H1 (cell line): ENCODE data around the gene PKP1. TPM values are rescaled to one million over a fixed set of nuclear protein-coding genes. Genes with fewer than 3 reads are reported as not detected.

Source experiments
- CTCF ChIA-PET: fragments of 300-600 bp; sonication (Branson Sonifier 250); formaldehyde crosslinking; loops from one replicate; lab custom pipeline; 2021; ENCODE audit not compliant: partially characterized antibody; lab: Charles Lee
- POLR2A ChIA-PET: fragments of 300-600 bp; sonication (Branson Sonifier 250); formaldehyde crosslinking; loops from one replicate; lab custom pipeline; 2021; ENCODE audit warnings: inconsistent platforms; ENCODE audit not compliant: partially characterized antibody; lab: Charles Lee
- DNase-seq, 2 experiments: peaks; one replicate each; pipeline versions ENCODE4 v3.0.0 to v3.0.0-alpha.2; 2010 to 2022; ENCODE audit warnings: low spot score in 2 of 2, low read depth in 1 of 2, mixed read lengths in 1 of 2
- FAIRE-seq: peaks from 2 replicates; lab custom pipeline; 2011; peaks lifted over from hg19 to GRCh38; lab: Jason Lieb, UNC
- H2AFZ ChIP-seq: 2 replicates; pipeline ENCODE4 v1.8.1; 2012; ENCODE audit warnings: low read length, inconsistent platforms
- H2AK5ac ChIP-seq: 2 replicates; pipeline ENCODE4 v1.6.1; 2013; ENCODE audit warnings: low read depth, low read length
- H2BK120ac ChIP-seq: replicated peaks from 2 replicates; pipeline ENCODE3; 2013; ENCODE audit warnings: low read depth, low read length, inconsistent platforms
- H2BK12ac ChIP-seq: 2 replicates; pipeline ENCODE4 v1.6.1; 2013; ENCODE audit warnings: low read depth, low read length
- H2BK15ac ChIP-seq: 2 replicates; pipeline ENCODE4 v1.6.1; 2013; ENCODE audit warnings: low read length
- H2BK20ac ChIP-seq: 2 replicates; pipeline ENCODE4 v1.6.1; 2013; ENCODE audit warnings: low read length
- H2BK5ac ChIP-seq: 2 replicates; pipeline ENCODE4 v1.6.1; 2013; ENCODE audit warnings: low read depth, low read length
- H3K14ac ChIP-seq: 2 replicates; pipeline ENCODE4 v1.6.1; 2013; ENCODE audit warnings: inconsistent platforms; ENCODE audit not compliant: insufficient read length
- H3K18ac ChIP-seq: 2 replicates; pipeline ENCODE4 v1.6.1; 2013; ENCODE audit warnings: low read length; ENCODE audit errors: extremely low read depth
- H3K23ac ChIP-seq: 2 replicates; pipeline ENCODE4 v1.6.1; 2013; ENCODE audit warnings: inconsistent platforms; ENCODE audit not compliant: insufficient read length
- H3K23me2 ChIP-seq: 2 replicates; pipeline ENCODE4 v1.6.1; 2013; ENCODE audit warnings: low read depth, low read length
- H3K27ac ChIP-seq: 2 replicates; pipeline ENCODE4 v1.6.1; 2011; ENCODE audit warnings: low read depth, low read length, inconsistent platforms
- H3K27me3 ChIP-seq, 4 experiments: replicated peaks in 1 of 4; 1 replicate in 1 of 4; 2 replicates in 3 of 4; pipeline versions ENCODE4 v1.6.1 to v1.8.1; 2011 to 2013; ENCODE audit warnings: low read length in 3 of 4, mild to moderate bottlenecking in 3 of 4, inconsistent platforms in 2 of 4, mixed read lengths in 2 of 4, moderate library complexity in 1 of 4; ENCODE audit not compliant: control insufficient read depth in 3 of 4, insufficient read depth in 3 of 4; ENCODE audit errors: extremely low read depth in 1 of 4
- H3K36me3 ChIP-seq, 4 experiments: 2 replicates each; pipeline versions ENCODE4 v1.6.1 to v1.8.1; 2011 to 2013; ENCODE audit warnings: mild to moderate bottlenecking in 4 of 4, low read length in 3 of 4, moderate library complexity in 2 of 4, control low read depth in 1 of 4, inconsistent platforms in 1 of 4; ENCODE audit not compliant: insufficient read depth in 4 of 4, control insufficient read depth in 2 of 4
- H3K4ac ChIP-seq: replicated peaks from 2 replicates; pipeline ENCODE3; 2013; ENCODE audit warnings: low read length, low read depth, mixed read lengths, inconsistent platforms; ENCODE audit not compliant: insufficient read length
- H3K4me1 ChIP-seq, 4 experiments: replicated peaks in 1 of 4; 1 replicate in 1 of 4; 2 replicates in 3 of 4; pipeline versions ENCODE4 v1.6.1 to v1.8.1; 2011 to 2013; ENCODE audit warnings: low read length in 3 of 4, inconsistent platforms in 2 of 4, mixed read lengths in 1 of 4; ENCODE audit not compliant: insufficient read depth in 4 of 4, control insufficient read depth in 3 of 4
- H3K4me2 ChIP-seq, 2 experiments: 2 replicates each; pipeline versions ENCODE4 v1.6.1 to v1.8.1; 2011 to 2013; ENCODE audit warnings: low read depth in 2 of 2, low read length in 2 of 2, control low read depth in 1 of 2, inconsistent platforms in 1 of 2, mild to moderate bottlenecking in 1 of 2; ENCODE audit not compliant: insufficient read depth in 1 of 2
- H3K4me3 ChIP-seq, 4 experiments: fragments of 200-600, 300-600 bp in 1 of 4; sonication (generic), shearing (Covaris generic), sonication (Bioruptor Twin) in 1 of 4; 2 replicates each; pipeline versions ENCODE4 v1.5.1 to v1.8.1; 2011 to 2016; ENCODE audit warnings: low read length in 4 of 4, low read depth in 3 of 4, control low read depth in 2 of 4, inconsistent platforms in 2 of 4, mild to moderate bottlenecking in 2 of 4, mixed read lengths in 1 of 4, moderate library complexity in 1 of 4; ENCODE audit not compliant: insufficient read depth in 2 of 4; ENCODE audit errors: extremely low read depth in 1 of 4
- H3K56ac ChIP-seq: replicated peaks from 2 replicates; pipeline ENCODE3; 2013; ENCODE audit warnings: low read depth, mild to moderate bottlenecking, mixed read lengths, low read length, inconsistent platforms; ENCODE audit not compliant: insufficient read length
- H3K79me1 ChIP-seq: 2 replicates; pipeline ENCODE4 v1.6.1; 2013; ENCODE audit warnings: low read depth, low read length, control low read depth
- H3K79me2 ChIP-seq, 2 experiments: 2 replicates each; pipeline versions ENCODE4 v1.6.1 to v1.8.1; 2012 to 2013; ENCODE audit warnings: low read length in 2 of 2, mild to moderate bottlenecking in 2 of 2, inconsistent platforms in 1 of 2; ENCODE audit not compliant: insufficient read depth in 2 of 2, control insufficient read depth in 1 of 2
- H3K9ac ChIP-seq, 4 experiments: replicated peaks in 1 of 4; 1 replicate in 1 of 4; 2 replicates in 3 of 4; pipeline versions ENCODE4 v1.6.1 to v1.8.1; 2011 to 2013; ENCODE audit warnings: low read depth in 3 of 4, low read length in 3 of 4, control low read depth in 2 of 4, mild to moderate bottlenecking in 2 of 4, moderate library complexity in 2 of 4, inconsistent platforms in 1 of 4; ENCODE audit errors: extremely low read depth in 1 of 4
- H3K9me3 ChIP-seq, 2 experiments: 2 replicates each; pipeline versions ENCODE4 v1.6.1 to v1.8.1; 2012 to 2013; ENCODE audit warnings: mild to moderate bottlenecking in 2 of 2, moderate library complexity in 2 of 2, control low read depth in 1 of 2, inconsistent platforms in 1 of 2, low read depth in 1 of 2, low read length in 1 of 2, mixed read lengths in 1 of 2; ENCODE audit not compliant: insufficient read depth in 2 of 2
- H4K20me1 ChIP-seq, 2 experiments: replicated peaks in 1 of 2; 2 replicates each; pipeline versions ENCODE3 to v1.8.1; 2011 to 2013; ENCODE audit warnings: inconsistent platforms in 2 of 2, low read length in 2 of 2, mild to moderate bottlenecking in 1 of 2; ENCODE audit not compliant: insufficient read depth in 2 of 2, control insufficient read depth in 1 of 2
- H4K5ac ChIP-seq: 2 replicates; pipeline ENCODE4 v1.6.1; 2013; ENCODE audit warnings: low read length, low read depth, mixed read lengths, inconsistent platforms; ENCODE audit not compliant: insufficient read length
- H4K8ac ChIP-seq: 2 replicates; pipeline ENCODE4 v1.8.0; 2013; ENCODE audit warnings: mild to moderate bottlenecking, moderate library complexity, low read length, inconsistent platforms; ENCODE audit not compliant: insufficient read depth; ENCODE audit errors: extremely low read depth
- H4K91ac ChIP-seq: replicated peaks from 2 replicates; pipeline ENCODE3; 2013; ENCODE audit warnings: low read length, mixed read lengths, inconsistent platforms; ENCODE audit not compliant: insufficient read length
- BACH1 ChIP-seq: IDR thresholded peaks from 2 replicates; pipeline ENCODE4 v1.6.1; 2012; ENCODE audit warnings: low read length, improper control_type of control experiment
- CHD1 ChIP-seq: IDR thresholded peaks from 2 replicates; pipeline ENCODE4 v1.6.1; 2012; ENCODE audit warnings: low read depth, low read length, improper control_type of control experiment
- CREB1 ChIP-seq: IDR thresholded peaks from 2 replicates; pipeline ENCODE4 v1.6.1; 2012; ENCODE audit warnings: inconsistent platforms
- CTBP2 ChIP-seq: IDR thresholded peaks from 2 replicates; pipeline ENCODE4 v1.7.0; 2011; ENCODE audit warnings: borderline replicate concordance, mild to moderate bottlenecking, moderate library complexity, mixed read lengths, low read length; ENCODE audit not compliant: insufficient read depth, insufficient read length
- EP300 ChIP-seq, 2 experiments: IDR thresholded peaks; 1 replicate in 1 of 2; 2 replicates in 1 of 2; pipeline ENCODE4 v1.6.1; 2011 to 2012; ENCODE audit warnings: low read depth in 2 of 2, low read length in 2 of 2, mild to moderate bottlenecking in 2 of 2, borderline replicate concordance in 1 of 2, inconsistent platforms in 1 of 2, moderate library complexity in 1 of 2
- EZH2 ChIP-seq: fragments of 200-600 bp; sonication (generic); IDR thresholded peaks from 2 replicates; pipeline ENCODE4 v1.7.1; 2012; ENCODE audit warnings: low read depth, mild to moderate bottlenecking, moderate library complexity, low read length, inconsistent platforms; ENCODE audit not compliant: severe bottlenecking
- GTF2F1 ChIP-seq: IDR thresholded peaks from 2 replicates; pipeline ENCODE4 v1.6.1; 2012; ENCODE audit warnings: low read depth, low read length, improper control_type of control experiment, borderline replicate concordance
- JUND ChIP-seq: IDR thresholded peaks from 2 replicates; pipeline ENCODE4 v1.6.1; 2011; ENCODE audit warnings: mild to moderate bottlenecking, improper control_type of control experiment, low read length
- NRF1 ChIP-seq: IDR thresholded peaks from 2 replicates; pipeline ENCODE4 v1.6.1; 2011; ENCODE audit warnings: mild to moderate bottlenecking, low read depth, low read length, improper control_type of control experiment
- POLR2A ChIP-seq, 2 experiments: IDR thresholded peaks; 1 replicate in 1 of 2; 2 replicates in 1 of 2; pipeline ENCODE4 v1.6.1; 2011; ENCODE audit warnings: low read depth in 2 of 2, low read length in 2 of 2, mild to moderate bottlenecking in 2 of 2; ENCODE audit errors: control extremely low read depth in 1 of 2
- POLR2AphosphoS5 ChIP-seq: IDR thresholded peaks from 2 replicates; pipeline ENCODE4 v1.6.1; 2011; ENCODE audit warnings: low read depth, low read length
- POU5F1 ChIP-seq: IDR thresholded peaks from 2 replicates; pipeline ENCODE4 v1.6.1; 2011; ENCODE audit warnings: low read depth, mild to moderate bottlenecking, low read length, moderate library complexity
- RNF2 ChIP-seq: fragments of 200-900, 300-1000 bp; sonication (generic); IDR thresholded peaks from 2 replicates; pipeline ENCODE4 v1.7.1; 2016; ENCODE audit warnings: borderline replicate concordance, low read depth, mild to moderate bottlenecking, antibody characterized with exemption, low read length; ENCODE audit not compliant: poor library complexity, severe bottlenecking; ENCODE audit errors: missing control alignments
- TEAD4 ChIP-seq: IDR thresholded peaks from 2 replicates; pipeline ENCODE4 v1.6.1; 2012; ENCODE audit warnings: low read depth, low read length, inconsistent platforms, mixed read lengths
- WGBS, 2 experiments: shearing (Covaris generic) in 1 of 2; methylation state at CpG; one replicate each; pipeline versions ENCODE4 v1.1.6 to v1.1.7; 2013 to 2015; ENCODE audit warnings: low lambda C conversion rate in 2 of 2, mixed read lengths in 2 of 2, inconsistent platforms in 1 of 2, low coverage in 1 of 2, missing lambda C conversion rate in 1 of 2; ENCODE audit not compliant: insufficient replicate concordance in 2 of 2, insufficient coverage in 1 of 2, insufficient read length in 1 of 2; ENCODE audit errors: extremely low coverage in 1 of 2, missing lambda C conversion rate in 1 of 2; 5-methylcytosine and 5-hydroxymethylcytosine counted together
- polyA plus RNA-seq, 7 experiments: library from polyadenylated mRNA; depleted of rRNA in 3 of 7; stranded (reverse) in 5 of 7; unstranded in 2 of 7; fragments of >200 nt in 5 of 7; fragments of 200-250 nt in 2 of 7; gene quantifications; 1 replicate in 5 of 7; 2 replicates in 1 of 7; 4 replicates in 1 of 7; pipeline versions ENCODE4 v1.2.1 to v1.2.3, GENCODE V29; 2011 to 2013; ENCODE audit warnings: missing spikeins in 2 of 7, mixed read lengths in 2 of 7
- total RNA-seq: library from RNA; stranded (reverse); fragmentation: NEBNext Ultra II Directional; extraction: Animal tissue kit (Norgen Biotek cat#: 25700); gene quantifications from 2 replicates; pipeline ENCODE4 v1.2.1, GENCODE V29; 2021

The PKP1 gene
- total and polyA plus RNA-seq, 2 of the 8 experiments (the other 6 are each of a cell fraction or from before 2014, with no cell fraction given), result 0.21 to 0.95 TPM

DNA sequence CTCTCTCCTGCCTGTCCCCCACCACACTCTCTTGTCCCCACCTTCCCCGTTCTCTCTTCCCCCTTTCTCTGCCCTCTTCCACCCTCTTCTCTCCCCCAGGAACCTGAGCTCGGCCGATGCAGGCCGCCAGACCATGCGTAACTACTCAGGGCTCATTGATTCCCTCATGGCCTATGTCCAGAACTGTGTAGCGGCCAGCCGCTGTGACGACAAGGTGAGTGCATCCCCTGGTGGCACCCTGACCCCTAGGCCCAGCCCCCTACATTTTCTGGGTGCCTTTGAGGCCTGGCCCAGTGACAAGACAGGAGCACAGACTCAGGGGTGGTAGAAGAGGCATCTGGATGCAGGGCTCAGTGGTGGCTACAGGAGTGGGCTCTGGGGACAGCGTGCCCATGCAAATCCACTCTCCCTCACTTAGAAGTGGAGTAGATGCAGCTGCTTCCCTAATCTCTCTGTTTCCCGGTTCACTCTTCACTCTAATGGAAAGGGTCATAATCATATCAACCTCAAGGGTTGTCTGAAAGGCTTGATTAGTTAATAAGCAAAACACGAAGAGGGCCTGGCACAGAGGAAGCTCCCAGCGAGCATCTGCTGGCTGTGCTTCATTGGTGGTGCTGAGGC is 37.0 kb downstream of the PKP1 start:
- Histone ChIP-seq H3K56ac (no peak overlapping the region), H2AFZ (no peak overlapping the region), H3K4me3 (no peak overlapping the region), H4K5ac (no peak overlapping the region), H2AK5ac (no peak overlapping the region), H3K27me3 (no peaks in the 10 kb centered on the region; a peak in 1 of 7 replicates), H4K8ac (no peak overlapping the region), H3K9ac (no peak overlapping the region), H3K4ac (no peak overlapping the region), H4K91ac (no peak overlapping the region), H3K9me3 (no peaks in the 10 kb centered on the region), H3K79me1 (no peaks in the 10 kb centered on the region), H3K79me2 (no peaks in the 10 kb centered on the region), H2BK20ac (no peak overlapping the region), H3K23me2 (no peaks in the 10 kb centered on the region; the same call in 1 of the 2 replicates), H3K23ac (no peak overlapping the region), H3K4me2 (no peak overlapping the region), H3K27ac (no peak overlapping the region), H3K36me3 (no peaks in the 10 kb centered on the region), H2BK5ac (no peak overlapping the region), H4K20me1 (no peaks in the 10 kb centered on the region), H3K4me1 (no peaks in the 10 kb centered on the region), H2BK12ac (peak overlapping the region; percentile 17; the same call in 1 of the 2 replicates), H2BK15ac (no peak overlapping the region), H2BK120ac (no peak overlapping the region), H3K18ac (no peak overlapping the region), H3K14ac (no peak overlapping the region)
- DNase-seq (no peak), FAIRE-seq (no peak)
- CTCF ChIA-PET, result interaction anchor here (0.6 to 13.6 kb wide), 8 partner anchors 9 to 1561 kb away, joined by 3 to 151 read pairs (median 4); no protein-coding TSS in a partner anchor
- POLR2A ChIA-PET, result no interaction called here
- WGBS, 2 experiments, result 89% methylated on average over 10 of the region's 12 CpGs; no CpG with 5 or more reads in 1 of the 2 experiments
- TF ChIP-seq RNF2 (no peak), EZH2 (no peak), POU5F1 (no peak), GTF2F1 (no peak), JUND (no peak), POLR2A (IDR thresholded peaks at IDR 0.05; ENCODE audit: control extremely low read depth in 1 of 2, low read depth in 2 of 2, low read length in 2 of 2) (no peak), EP300 (IDR thresholded peaks at IDR 0.05; ENCODE audit: borderline replicate concordance in 1 of 2, low read depth in 2 of 2, low read length in 2 of 2) (no peak), CREB1 (no peak), BACH1 (no peak), POLR2AphosphoS5 (no peak), CTBP2 (no peak), CHD1 (no peak), NRF1 (no peak), TEAD4 (no peak)
